Measurements from ENCODE around the gene CAGE1.

CAGE1 gene

GRCh38 chr6:7431674-7432390 lies 42.3 kb upstream of the CAGE1 start:
- ChIA-PET POLR2A (no interaction called here), CTCF (no interaction called here)
- DNase-seq (ENCODE audit: extremely low spot score): no peak
- no peak for TF ChIP-seq CTCF (IDR thresholded peaks at IDR 0.05; ENCODE audit: control extremely low read depth, extremely low read depth, low read depth, missing control alignments)

- no peak for TF ChIP-seq CTCF (IDR thresholded peaks at IDR 0.05; ENCODE audit: control extremely low read depth, extremely low read depth, low read depth, missing control alignments)
- CTCF ChIA-PET: no interaction called here
- POLR2A ChIA-PET: no interaction called here
- DNase-seq (ENCODE audit: extremely low spot score): no peak
These were observed 41.8 kb upstream of the CAGE1 start for GRCh38 chr6:7431313-7431673.

GRCh38 chr6:7426447-7427169 lies 37.1 kb upstream of the CAGE1 start:
- no peak for DNase-seq (ENCODE audit: extremely low spot score)
- no peak for TF ChIP-seq CTCF (IDR thresholded peaks at IDR 0.05; ENCODE audit: control extremely low read depth, extremely low read depth, low read depth, missing control alignments)
- POLR2A ChIA-PET: no interaction called here
- CTCF ChIA-PET: interaction anchor here (0.9 kb wide), 1 partner anchor 9 kb away, joined by 5 read pairs; no protein-coding TSS in a partner anchor

- POLR2A ChIA-PET: no interaction called here
- CTCF ChIA-PET: interaction anchor here (0.9 to 1.4 kb wide), 2 partner anchors 10 to 16 kb away, joined by 4 to 5 read pairs; no protein-coding TSS in a partner anchor
- DNase-seq (ENCODE audit: extremely low spot score): no peak
- no peak for TF ChIP-seq CTCF (IDR thresholded peaks at IDR 0.05; ENCODE audit: control extremely low read depth, extremely low read depth, low read depth, missing control alignments)
These were observed 36.3 kb upstream of the CAGE1 start for GRCh38 chr6:7425808-7426190.

- DNase-seq (ENCODE audit: extremely low spot score): no peak
- CTCF ChIA-PET: interaction anchor here (0.9 to 1.4 kb wide), 2 partner anchors 10 to 17 kb away, joined by 4 to 5 read pairs; no protein-coding TSS in a partner anchor
- POLR2A ChIA-PET: no interaction called here
- no peak for TF ChIP-seq CTCF (IDR thresholded peaks at IDR 0.05; ENCODE audit: control extremely low read depth, extremely low read depth, low read depth, missing control alignments)
These were observed 35.6 kb upstream of the CAGE1 start for GRCh38 chr6:7424967-7425807.

GRCh38 chr6:7424058-7424457 lies 34.5 kb upstream of the CAGE1 start:
- TF ChIP-seq CTCF (IDR thresholded peaks at IDR 0.05; ENCODE audit: control extremely low read depth, extremely low read depth, low read depth, missing control alignments): no peak
- POLR2A ChIA-PET: no interaction called here
- no peak for DNase-seq (ENCODE audit: extremely low spot score)
- CTCF ChIA-PET: no interaction called here
